Endodermal cell (in vitro differentiated cells): Measurements from ENCODE around the gene OSBPL8. TPM values are rescaled to one million over a fixed set of nuclear protein-coding genes. Genes with fewer than 3 reads are reported as not detected.

Experiments used
- DNase-seq: peaks from one replicate; pipeline ENCODE4 v3.0.0-alpha.2; 2017
- H3K27ac ChIP-seq: 2 replicates; pipeline ENCODE4 v1.5.1; 2013; ENCODE audit warnings: mild to moderate bottlenecking, low read depth, low read length, moderate library complexity
- H3K27me3 ChIP-seq: 2 replicates; pipeline ENCODE4 v1.6.1; 2013; ENCODE audit warnings: mild to moderate bottlenecking, low read length, moderate library complexity; ENCODE audit not compliant: insufficient read depth, control insufficient read depth, poor library complexity, severe bottlenecking
- H3K36me3 ChIP-seq: 2 replicates; pipeline ENCODE4 v1.7.0; 2013; ENCODE audit warnings: mild to moderate bottlenecking, low read length, moderate library complexity; ENCODE audit not compliant: control insufficient read depth, insufficient read depth
- H3K4me1 ChIP-seq: one replicate; pipeline ENCODE4 v1.7.0; 2013; ENCODE audit warnings: low read length; ENCODE audit not compliant: control insufficient read depth, insufficient read depth
- H3K4me3 ChIP-seq: 2 replicates; pipeline ENCODE4 v1.5.1; 2013; ENCODE audit warnings: mild to moderate bottlenecking, low read length, moderate library complexity
- H3K9ac ChIP-seq: 2 replicates; pipeline ENCODE4 v1.6.1; 2013; ENCODE audit warnings: mild to moderate bottlenecking, low read length, moderate library complexity; ENCODE audit not compliant: poor library complexity, severe bottlenecking; ENCODE audit errors: extremely low read depth
- H3K9me3 ChIP-seq: 2 replicates; pipeline ENCODE4 v1.6.1; 2013; ENCODE audit warnings: mild to moderate bottlenecking, low read length, moderate library complexity; ENCODE audit not compliant: control insufficient read depth
- H3K27ac Mint-ChIP-seq: 2 replicates; pipeline ENCODE4 v1.8.0; 2020; ENCODE audit warnings: mixed read lengths
- H3K27me3 Mint-ChIP-seq: 2 replicates; pipeline ENCODE4 v1.8.0; 2021; ENCODE audit warnings: mild to moderate bottlenecking, mixed read lengths; ENCODE audit not compliant: insufficient read depth
- H3K36me3 Mint-ChIP-seq: 2 replicates; pipeline ENCODE4 v1.8.0; 2020; ENCODE audit warnings: low read depth, mixed read lengths
- H3K4me1 Mint-ChIP-seq: 2 replicates; pipeline ENCODE4 v1.8.0; 2020; ENCODE audit warnings: mixed read lengths
- H3K4me3 Mint-ChIP-seq: 2 replicates; pipeline ENCODE4 v1.8.0; 2020; ENCODE audit warnings: mild to moderate bottlenecking, moderate library complexity, mixed read lengths
- H3K9me3 Mint-ChIP-seq: 2 replicates; pipeline ENCODE4 v1.8.0; 2020; ENCODE audit warnings: mild to moderate bottlenecking, mixed read lengths
- WGBS, 2 experiments: methylation state at CpG; one replicate each; pipeline versions ENCODE4 v1.1.5 to v1.1.7; 2013; ENCODE audit warnings: missing lambda C conversion rate in 2 of 2, mixed read lengths in 1 of 2; ENCODE audit not compliant: insufficient coverage in 1 of 2, insufficient read length in 1 of 2; 5-methylcytosine and 5-hydroxymethylcytosine counted together
- total RNA-seq, 2 donors: library from RNA; stranded (reverse); fragmentation: NEBNext Ultra II Directional in 1 of 2; extraction: Animal tissue kit (Norgen Biotek cat#: 25700) in 1 of 2; gene quantifications; 2 replicates in 1 of 2; 3 replicates in 1 of 2; pipeline ENCODE4 v1.2.1, GENCODE V29; 2021
- TF ChIP-seq, protein P1 (sequence below): fragments of 200-600 bp; sonication (generic); conservative IDR thresholded peaks from 2 replicates; pipeline ENCODE4 v1.5.0; 2021; ENCODE audit warnings: antibody characterized with exemption, mild to moderate bottlenecking

Gene OSBPL8
- total RNA-seq, 2 donors from 2014 or later, result 44.0 to 58.8 TPM

GRCh38 chr12:76533331-76533730 lies 26.2 kb downstream of the OSBPL8 start:
- peaks cover 8% of the 10 kb centered on the region for H3K9me3 ChIP-seq
- no peaks in the 10 kb centered on the region for H3K27me3 ChIP-seq
- Mint-ChIP-seq H3K36me3 (peaks cover 13% of the 10 kb centered on the region), H3K9me3 (peaks cover 10% of the 10 kb centered on the region), H3K4me3 (peak overlapping the region; percentile 0), H3K27me3 (no peaks in the 10 kb centered on the region), H3K27ac (peak overlapping the region; percentile 89), H3K4me1 (peaks cover 35% of the 10 kb centered on the region)
- no peak overlapping the region for H3K9ac ChIP-seq
- H3K36me3 ChIP-seq, result no peaks in the 10 kb centered on the region
- DNase-seq, result no peak
- TF ChIP-seq, protein P1, sequence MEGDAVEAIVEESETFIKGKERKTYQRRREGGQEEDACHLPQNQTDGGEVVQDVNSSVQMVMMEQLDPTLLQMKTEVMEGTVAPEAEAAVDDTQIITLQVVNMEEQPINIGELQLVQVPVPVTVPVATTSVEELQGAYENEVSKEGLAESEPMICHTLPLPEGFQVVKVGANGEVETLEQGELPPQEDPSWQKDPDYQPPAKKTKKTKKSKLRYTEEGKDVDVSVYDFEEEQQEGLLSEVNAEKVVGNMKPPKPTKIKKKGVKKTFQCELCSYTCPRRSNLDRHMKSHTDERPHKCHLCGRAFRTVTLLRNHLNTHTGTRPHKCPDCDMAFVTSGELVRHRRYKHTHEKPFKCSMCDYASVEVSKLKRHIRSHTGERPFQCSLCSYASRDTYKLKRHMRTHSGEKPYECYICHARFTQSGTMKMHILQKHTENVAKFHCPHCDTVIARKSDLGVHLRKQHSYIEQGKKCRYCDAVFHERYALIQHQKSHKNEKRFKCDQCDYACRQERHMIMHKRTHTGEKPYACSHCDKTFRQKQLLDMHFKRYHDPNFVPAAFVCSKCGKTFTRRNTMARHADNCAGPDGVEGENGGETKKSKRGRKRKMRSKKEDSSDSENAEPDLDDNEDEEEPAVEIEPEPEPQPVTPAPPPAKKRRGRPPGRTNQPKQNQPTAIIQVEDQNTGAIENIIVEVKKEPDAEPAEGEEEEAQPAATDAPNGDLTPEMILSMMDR, result no peak
- H3K4me1 ChIP-seq, result peaks cover 6% of the 10 kb centered on the region
- 81 to 92% methylated on average over 5 of the region's 5 CpGs for WGBS, 2 experiments
- no peak overlapping the region for H3K27ac ChIP-seq
- no peak overlapping the region for H3K4me3 ChIP-seq

GRCh38 chr12:76532520-76532919 lies 27.1 kb downstream of the OSBPL8 start:
- Histone ChIP-seq H3K9ac (no peak overlapping the region), H3K4me3 (no peak overlapping the region), H3K4me1 (peaks cover 6% of the 10 kb centered on the region), H3K27me3 (no peaks in the 10 kb centered on the region), H3K9me3 (peaks cover 13% of the 10 kb centered on the region), H3K36me3 (peaks cover 5% of the 10 kb centered on the region), H3K27ac (no peak overlapping the region)
- DNase-seq, result no peak
- Mint-ChIP-seq H3K27me3 (no peaks in the 10 kb centered on the region), H3K27ac (peak overlapping the region; percentile 78), H3K36me3 (peaks cover 17% of the 10 kb centered on the region), H3K4me1 (peaks cover 35% of the 10 kb centered on the region), H3K4me3 (no peak overlapping the region), H3K9me3 (peaks cover 16% of the 10 kb centered on the region)
- TF ChIP-seq, protein P1, result no peak
- 93 to 97% methylated on average over 3 to 4 of the region's 4 CpGs for WGBS, 2 experiments

GRCh38 chr12:76531056-76531455 lies 28.5 kb downstream of the OSBPL8 start:
- Histone ChIP-seq H3K4me1 (peaks cover 6% of the 10 kb centered on the region), H3K9ac (no peak overlapping the region), H3K27ac (no peak overlapping the region), H3K4me3 (no peak overlapping the region), H3K9me3 (peaks cover 22% of the 10 kb centered on the region), H3K36me3 (peaks cover 12% of the 10 kb centered on the region), H3K27me3 (no peaks in the 10 kb centered on the region)
- Mint-ChIP-seq H3K4me1 (peaks cover 35% of the 10 kb centered on the region), H3K36me3 (peaks cover 16% of the 10 kb centered on the region), H3K4me3 (no peak overlapping the region), H3K27me3 (no peaks in the 10 kb centered on the region), H3K9me3 (peaks cover 19% of the 10 kb centered on the region), H3K27ac (peak overlapping the region; percentile 88)
- DNase-seq, result no peak
- TF ChIP-seq, protein P1, result no peak
